Measurements from ENCODE around the gene ACP2.

The ACP2 gene

GRCh38 chr11:47269002-47269828 lies 20.6 kb upstream of the ACP2 start:
- peak; percentile 97 for DNase-seq (ENCODE audit: low spot score)
- no peak for FAIRE-seq

GRCh38 chr11:47268448-47269001 lies 19.9 kb upstream of the ACP2 start:
- DNase-seq (ENCODE audit: low spot score) (no peak), FAIRE-seq (no peak)

GRCh38 chr11:47267876-47268275 lies 19.3 kb upstream of the ACP2 start:
- DNase-seq (ENCODE audit: low spot score) (no peak), FAIRE-seq (no peak)

GRCh38 chr11:47264521-47264920 lies 15.9 kb upstream of the ACP2 start:
- DNase-seq (ENCODE audit: low spot score), result no peak
- FAIRE-seq, result no peak

GRCh38 chr11:47264119-47264518 lies 15.5 kb upstream of the ACP2 start:
- no peak for DNase-seq (ENCODE audit: low spot score)
- no peak for FAIRE-seq

GRCh38 chr11:47261291-47261800 lies 12.7 kb upstream of the ACP2 start:
- no peak for FAIRE-seq
- no peak for DNase-seq (ENCODE audit: low spot score)

- no peak for DNase-seq (ENCODE audit: low spot score)
- no peak for FAIRE-seq
Measured at GRCh38 chr11:47260366-47260765, 11.8 kb upstream of the ACP2 start.

GRCh38 chr11:47259232-47259977 lies 10.8 kb upstream of the ACP2 start:
- DNase-seq (ENCODE audit: low spot score) (peak; percentile 37), FAIRE-seq (no peak)

GRCh38 chr11:47258317-47258902 lies 9.8 kb upstream of the ACP2 start:
- FAIRE-seq (no peak), DNase-seq (ENCODE audit: low spot score) (no peak)

GRCh38 chr11:47257517-47258316 lies 9.1 kb upstream of the ACP2 start, which contains the start of gene NR1H3:
Gene NR1H3, plus strand, starts transcription at chr11:47257996. Its CDS starts 1,221 bp downstream, at chr11:47259217.
- peak; percentile 66 for DNase-seq (ENCODE audit: low spot score)
- no peak for FAIRE-seq

- no peak for FAIRE-seq
- DNase-seq (ENCODE audit: low spot score), result no peak
Measured at GRCh38 chr11:47257177-47257516, 8.5 kb upstream of the ACP2 start.

GRCh38 chr11:47256374-47256773 lies 7.8 kb upstream of the ACP2 start:
- FAIRE-seq (no peak), DNase-seq (ENCODE audit: low spot score) (no peak)

- no peak for FAIRE-seq
- no peak for DNase-seq (ENCODE audit: low spot score)
Measured at GRCh38 chr11:47254386-47254785, 5.8 kb upstream of the ACP2 start.

- FAIRE-seq (no peak), DNase-seq (ENCODE audit: low spot score) (no peak)
Measured at GRCh38 chr11:47253660-47254059, 5.0 kb upstream of the ACP2 start.

GRCh38 chr11:47251751-47252150 lies 3.1 kb upstream of the ACP2 start:
- DNase-seq (ENCODE audit: low spot score) (no peak), FAIRE-seq (no peak)

GRCh38 chr11:47249378-47249715 lies 733 bp upstream of the ACP2 start:
- DNase-seq (ENCODE audit: low spot score), result no peak
- no peak for FAIRE-seq

- DNase-seq (ENCODE audit: low spot score) (no peak), FAIRE-seq (no peak)
Measured at GRCh38 chr11:47248304-47248663, 330 bp downstream of the ACP2 start.

GRCh38 chr11:47247502-47247901 lies 1.1 kb downstream of the ACP2 start:
- no peak for DNase-seq (ENCODE audit: low spot score)
- FAIRE-seq, result no peak

GRCh38 chr11:47245611-47246357 lies 2.8 kb downstream of the ACP2 start:
- FAIRE-seq, result no peak

More at GRCh38 chr11:47245611-47246357, 2.8 kb downstream of the ACP2 start:
- no peak for DNase-seq (ENCODE audit: low spot score)

Data from urothelium cell line (cell line).